ENCODE measurements around the gene CYP4F2.

The CYP4F2 gene

DNA sequence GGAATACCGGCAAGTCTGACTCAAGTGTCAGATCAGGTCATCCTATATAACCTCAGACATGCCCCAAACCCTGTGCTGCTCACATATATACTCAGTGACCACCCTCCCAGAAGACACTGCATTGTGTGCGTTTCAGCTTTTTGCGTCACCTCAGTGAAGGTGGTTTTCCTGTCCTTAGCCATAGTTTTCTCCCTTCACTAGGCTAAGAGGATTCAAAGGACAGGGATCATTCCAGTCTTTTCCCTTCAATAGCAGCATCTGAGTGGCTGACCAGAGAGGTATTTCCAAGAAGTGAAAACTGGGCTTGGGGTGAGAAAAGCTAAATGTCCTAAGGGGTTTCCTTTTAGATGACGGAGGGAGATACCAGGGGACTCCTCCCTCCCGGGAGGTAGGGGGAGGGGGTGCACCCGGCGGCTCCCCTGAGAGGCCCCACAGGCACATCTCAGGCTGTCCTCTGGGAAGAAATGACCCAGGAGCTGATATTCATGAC, 69.7 kb downstream of the CYP4F2 start:
- ATAC-seq (ENCODE audit: insufficient read depth, low read depth) (no peak), DNase-seq (no peak)
- Histone ChIP-seq H3K9ac (ENCODE audit: low read depth, low read length) (no peak overlapping the region), H3K9me3 (ENCODE audit: insufficient read depth, low read length, severe bottlenecking) (no peaks in the 10 kb centered on the region), H3K4me1 (ENCODE audit: insufficient read depth, low read length) (no peaks in the 10 kb centered on the region), H3K4me2 (ENCODE audit: insufficient read depth, low read length) (no peak overlapping the region), H3K27ac (ENCODE audit: low read length) (no peak overlapping the region), H3K36me3 (ENCODE audit: insufficient read depth, low read length) (no peaks in the 10 kb centered on the region), H2AFZ (ENCODE audit: low read depth, low read length) (no peak overlapping the region), H3K4me3 (ENCODE audit: low read depth in 1 of 2, low read length in 2 of 2) (no peak overlapping the region), H3K27me3 (ENCODE audit: insufficient read depth, low read length, poor library complexity) (no peaks in the 10 kb centered on the region), H3K79me2 (ENCODE audit: insufficient read depth, low read length) (no peaks in the 10 kb centered on the region), H4K20me1 (ENCODE audit: insufficient read depth, low read length) (no peaks in the 10 kb centered on the region)
- TF ChIP-seq CTCF (IDR thresholded peaks at IDR 0.05; ENCODE audit: borderline replicate concordance, extremely low read depth, low read length, poor library complexity, severe bottlenecking): no peak
- no peak for TF ChIP-seq EZH2 (IDR thresholded peaks at IDR 0.05; ENCODE audit: borderline replicate concordance, low read depth, low read length, severe bottlenecking)

Measured in DND-41 (cell line).